Activated naive CD8-positive, alpha-beta T cell treated with anti-CD3 and anti-CD28 coated beads, Interleukin-2, amount 50 U/mL, for 16 hours (primary cell): ENCODE results near the gene C6orf47.

Experiments
- DNase-seq: peaks from one replicate; pipeline ENCODE4 v3.0.0-alpha.2; 2020; ENCODE audit warnings: low read depth, low spot score

C6orf47 gene

GRCh38 chr6:31661262-31662123 lies 915 bp upstream of the C6orf47 start:
- no peak for DNase-seq

GRCh38 chr6:31659649-31660380 lies 763 bp downstream of the C6orf47 start:
- DNase-seq = no peak

- DNase-seq = no peak
Observed at GRCh38 chr6:31658983-31659648, 1.5 kb downstream of the C6orf47 start.

GRCh38 chr6:31658158-31658688 lies 2.4 kb downstream of the C6orf47 start:
- no peak for DNase-seq

- DNase-seq = no peak
Observed at GRCh38 chr6:31657406-31658157, 3.0 kb downstream of the C6orf47 start.

GRCh38 chr6:31655349-31656237 lies 5.0 kb downstream of the C6orf47 start, which contains the start of gene APOM:
TSS of gene APOM (plus strand) at chr6:31655894. CDS start at chr6:31655967, 73 bp downstream.
- no peak for DNase-seq

GRCh38 chr6:31654574-31655348 lies 5.8 kb downstream of the C6orf47 start:
- DNase-seq = no peak

GRCh38 chr6:31652925-31653724 lies 7.5 kb downstream of the C6orf47 start:
- peak; percentile 67 for DNase-seq

GRCh38 chr6:31651602-31652191 lies 8.9 kb downstream of the C6orf47 start:
- no peak for DNase-seq

- DNase-seq = no peak
Observed at GRCh38 chr6:31645325-31645724, 15.3 kb downstream of the C6orf47 start.

GRCh38 chr6:31643818-31644454 lies 16.6 kb downstream of the C6orf47 start:
- no peak for DNase-seq

GRCh38 chr6:31642798-31643570 lies 17.6 kb downstream of the C6orf47 start:
- no peak for DNase-seq

GRCh38 chr6:31641370-31641769 lies 19.2 kb downstream of the C6orf47 start:
- DNase-seq = no peak

- no peak for DNase-seq
Observed at GRCh38 chr6:31640612-31641011, 20.0 kb downstream of the C6orf47 start.

- no peak for DNase-seq
Observed at GRCh38 chr6:31639449-31639861, 21.1 kb downstream of the C6orf47 start.

GRCh38 chr6:31639043-31639442 lies 21.5 kb downstream of the C6orf47 start:
- DNase-seq = no peak
